ENCODE data around the gene MAD1L1.

The MAD1L1 gene

DNA sequence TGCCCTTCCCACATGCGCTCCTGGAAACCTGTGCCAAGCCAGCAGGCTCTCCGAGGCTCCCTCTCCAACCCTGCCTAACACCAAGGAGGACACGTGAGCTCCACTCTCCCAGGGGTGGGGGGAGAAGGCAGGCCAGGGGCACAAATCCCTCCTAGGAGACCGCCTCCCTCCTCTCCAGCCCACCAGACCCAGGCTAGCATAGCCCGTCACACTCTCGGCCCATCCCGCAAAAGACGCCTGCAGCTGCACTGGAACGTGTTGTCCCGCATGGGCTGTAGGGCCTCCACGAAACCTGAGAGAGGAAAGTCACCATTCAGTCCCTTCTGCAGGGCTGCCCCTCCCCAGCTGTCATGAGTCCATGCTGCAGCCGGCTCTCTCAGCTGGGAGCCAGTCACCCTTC lies 126.3 kb downstream of the MAD1L1 start:
- no peaks in the 10 kb centered on the region for H3K27me3 ChIP-seq (replicated peaks; ENCODE audit: control insufficient read depth, insufficient read depth, low read length, poor library complexity, severe bottlenecking)
- H3K27ac ChIP-seq (ENCODE audit: insufficient read depth, low read length, poor library complexity, severe bottlenecking), result no peak overlapping the region
- H3K4me3 ChIP-seq (ENCODE audit: insufficient read depth, low read depth, low read length, poor library complexity, severe bottlenecking), result no peak overlapping the region
- no peaks in the 10 kb centered on the region for H3K9me3 ChIP-seq (ENCODE audit: control insufficient read depth, low read length)
- H3K4me1 ChIP-seq (ENCODE audit: control insufficient read depth, insufficient read depth, low read length, poor library complexity, severe bottlenecking), result peaks cover 11% of the 10 kb centered on the region
- no peaks in the 10 kb centered on the region for H3K36me3 ChIP-seq (ENCODE audit: control insufficient read depth, insufficient read depth, low read length)
- DNase-seq, result no peak

DNA sequence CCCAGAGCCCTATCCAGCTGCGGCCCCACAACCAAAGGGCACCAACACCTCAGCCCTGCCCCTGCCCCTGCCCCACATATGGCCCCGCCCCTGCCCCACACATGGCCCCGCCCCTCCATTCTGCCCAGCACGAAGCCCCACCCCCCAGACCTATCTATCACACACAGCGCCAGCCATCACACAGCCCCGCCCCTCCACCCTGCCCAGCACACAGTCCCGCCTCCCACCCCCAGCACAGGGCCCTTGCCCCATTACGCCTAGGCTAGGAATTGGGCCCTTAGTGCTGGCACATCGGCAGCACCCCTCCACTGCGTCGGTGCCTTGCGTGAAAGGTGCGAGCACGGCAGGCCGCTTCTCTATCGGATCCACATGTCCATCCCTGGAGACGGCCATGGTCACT lies 126.8 kb downstream of the MAD1L1 start:
- H3K4me1 ChIP-seq (ENCODE audit: control insufficient read depth, insufficient read depth, low read length, poor library complexity, severe bottlenecking), result peaks cover 11% of the 10 kb centered on the region
- H3K27ac ChIP-seq (ENCODE audit: insufficient read depth, low read length, poor library complexity, severe bottlenecking), result no peak overlapping the region
- no peaks in the 10 kb centered on the region for H3K9me3 ChIP-seq (ENCODE audit: control insufficient read depth, low read length)
- no peak overlapping the region for H3K4me3 ChIP-seq (ENCODE audit: insufficient read depth, low read depth, low read length, poor library complexity, severe bottlenecking)
- no peaks in the 10 kb centered on the region for H3K27me3 ChIP-seq (replicated peaks; ENCODE audit: control insufficient read depth, insufficient read depth, low read length, poor library complexity, severe bottlenecking)
- no peak for DNase-seq
- H3K36me3 ChIP-seq (ENCODE audit: control insufficient read depth, insufficient read depth, low read length), result no peaks in the 10 kb centered on the region

DNA sequence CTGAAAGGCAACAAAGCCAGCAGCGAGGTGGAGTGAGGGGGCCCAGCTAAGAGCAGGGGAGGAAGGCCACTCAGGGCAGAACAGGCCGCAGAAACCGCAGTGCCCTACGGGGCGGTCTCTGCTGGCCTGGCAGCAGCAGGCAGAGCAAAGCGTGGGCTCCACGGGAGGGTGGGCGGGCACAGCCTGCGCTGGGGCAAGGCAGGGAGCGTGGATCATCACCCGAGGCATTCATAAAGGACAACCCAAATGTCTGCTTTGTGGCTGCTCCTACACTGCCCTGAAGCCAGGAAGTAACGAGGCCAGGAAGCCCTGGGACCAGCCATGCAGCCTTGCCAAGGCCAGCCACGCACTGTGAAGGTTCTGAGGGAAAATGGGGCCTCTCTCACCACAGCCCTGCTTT lies 127.5 kb downstream of the MAD1L1 start:
- Histone ChIP-seq H3K9me3 (ENCODE audit: control insufficient read depth, low read length) (no peaks in the 10 kb centered on the region), H3K27ac (ENCODE audit: insufficient read depth, low read length, poor library complexity, severe bottlenecking) (no peak overlapping the region), H3K4me3 (ENCODE audit: insufficient read depth, low read depth, low read length, poor library complexity, severe bottlenecking) (no peak overlapping the region), H3K27me3 (replicated peaks; ENCODE audit: control insufficient read depth, insufficient read depth, low read length, poor library complexity, severe bottlenecking) (no peaks in the 10 kb centered on the region), H3K4me1 (ENCODE audit: control insufficient read depth, insufficient read depth, low read length, poor library complexity, severe bottlenecking) (peaks cover 11% of the 10 kb centered on the region), H3K36me3 (ENCODE audit: control insufficient read depth, insufficient read depth, low read length) (no peaks in the 10 kb centered on the region)
- no peak for DNase-seq

DNA sequence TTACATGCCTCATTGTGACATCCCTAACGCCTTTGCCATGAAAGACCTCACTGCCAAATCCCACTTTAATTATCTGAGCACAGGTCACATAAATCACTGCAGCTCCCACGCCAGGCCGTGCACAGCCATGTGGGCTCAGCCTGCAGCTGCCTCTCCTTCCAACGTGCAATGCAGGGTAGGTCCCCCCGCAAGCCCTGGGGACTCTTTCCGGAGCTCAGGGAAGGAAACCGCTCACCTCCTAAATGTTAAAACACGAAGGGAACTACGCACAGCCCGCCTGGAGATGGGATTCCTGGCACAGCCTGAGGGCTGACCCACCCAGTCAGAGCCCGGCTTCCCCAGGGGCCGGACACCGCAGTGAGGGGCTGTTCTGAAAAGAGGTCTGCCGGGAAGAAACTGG lies 128.0 kb downstream of the MAD1L1 start:
- Histone ChIP-seq H3K27me3 (replicated peaks; ENCODE audit: control insufficient read depth, insufficient read depth, low read length, poor library complexity, severe bottlenecking) (no peaks in the 10 kb centered on the region), H3K4me1 (ENCODE audit: control insufficient read depth, insufficient read depth, low read length, poor library complexity, severe bottlenecking) (peaks cover 13% of the 10 kb centered on the region), H3K36me3 (ENCODE audit: control insufficient read depth, insufficient read depth, low read length) (no peaks in the 10 kb centered on the region), H3K27ac (ENCODE audit: insufficient read depth, low read length, poor library complexity, severe bottlenecking) (no peak overlapping the region), H3K4me3 (ENCODE audit: insufficient read depth, low read depth, low read length, poor library complexity, severe bottlenecking) (no peak overlapping the region), H3K9me3 (ENCODE audit: control insufficient read depth, low read length) (no peaks in the 10 kb centered on the region)
- DNase-seq, result no peak

DNA sequence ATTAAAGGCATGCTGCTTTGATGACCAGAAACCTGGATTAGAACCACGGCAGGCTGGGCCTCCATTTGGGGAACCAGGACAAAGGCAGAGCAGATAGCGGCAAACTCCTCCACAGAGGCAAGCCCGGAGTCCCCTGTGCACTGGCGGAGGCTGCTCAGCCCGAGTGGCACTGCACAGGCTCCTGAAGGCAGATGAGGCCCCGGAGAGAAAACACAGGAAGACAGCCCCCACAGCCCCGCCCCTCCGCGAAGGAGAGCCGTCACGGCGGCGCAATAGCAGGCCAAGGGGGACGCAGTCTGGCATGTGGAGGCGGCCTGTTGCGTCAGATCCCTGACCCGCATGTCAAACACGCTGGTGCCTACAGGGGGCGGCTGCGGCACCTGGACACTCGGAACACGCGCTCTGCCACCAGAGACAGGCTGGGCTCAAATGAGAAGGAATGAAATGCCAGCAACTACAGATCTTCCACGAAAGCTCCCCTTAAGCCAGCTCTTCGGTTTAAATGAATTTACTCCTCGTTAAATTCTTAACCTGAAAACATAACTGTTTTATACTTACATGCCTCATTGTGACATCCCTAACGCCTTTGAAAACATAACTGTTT lies 128.5 kb downstream of the MAD1L1 start:
- H3K9me3 ChIP-seq (ENCODE audit: control insufficient read depth, low read length), result no peaks in the 10 kb centered on the region

DNA sequence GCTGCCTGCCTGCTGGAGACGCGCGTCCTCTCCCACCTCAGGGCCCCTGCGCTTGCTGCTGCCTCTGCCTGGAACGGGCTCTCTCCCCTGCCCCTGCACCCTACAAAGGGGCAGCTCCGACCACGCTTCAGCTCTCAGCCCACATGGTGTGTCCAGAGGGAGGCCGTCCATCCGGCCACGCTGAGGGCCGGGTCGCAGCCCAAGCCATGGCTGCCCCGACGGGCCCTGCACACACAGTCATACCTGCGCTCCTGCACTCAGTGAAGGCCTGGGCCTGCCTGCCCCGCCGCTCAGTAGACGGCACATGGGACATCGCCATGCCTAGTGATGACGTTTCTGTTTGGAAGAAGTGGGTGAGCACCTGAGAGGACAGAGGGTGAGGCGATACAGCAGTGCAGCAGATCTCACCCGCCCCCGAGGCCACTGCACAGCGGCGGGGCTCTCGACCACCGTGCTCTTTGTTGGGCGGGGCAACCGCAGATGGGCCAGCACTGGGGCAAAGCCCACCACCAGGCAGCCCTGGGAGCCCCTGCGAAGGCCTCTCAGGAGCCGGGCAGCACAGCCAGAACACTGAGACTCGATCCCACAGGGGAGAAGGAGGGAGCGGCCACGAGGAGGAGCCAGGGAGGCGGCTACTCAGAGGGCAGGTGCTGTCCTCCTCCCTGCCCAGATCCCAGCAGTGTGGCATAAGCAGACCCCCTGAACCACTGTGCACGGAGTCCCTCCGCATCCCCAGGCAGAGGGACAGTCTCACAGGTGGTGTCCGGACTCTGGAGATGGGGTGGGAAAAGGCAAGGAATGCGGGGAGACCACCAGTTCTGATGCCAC lies 129.5 kb downstream of the MAD1L1 start:
- H3K27ac ChIP-seq (ENCODE audit: insufficient read depth, low read length, poor library complexity, severe bottlenecking), result no peak overlapping the region
- no peaks in the 10 kb centered on the region for H3K27me3 ChIP-seq (replicated peaks; ENCODE audit: control insufficient read depth, insufficient read depth, low read length, poor library complexity, severe bottlenecking)
- no peaks in the 10 kb centered on the region for H3K36me3 ChIP-seq (ENCODE audit: control insufficient read depth, insufficient read depth, low read length)
- DNase-seq, result no peak
- H3K4me3 ChIP-seq (ENCODE audit: insufficient read depth, low read depth, low read length, poor library complexity, severe bottlenecking), result no peak overlapping the region
- H3K4me1 ChIP-seq (ENCODE audit: control insufficient read depth, insufficient read depth, low read length, poor library complexity, severe bottlenecking), result peaks cover 19% of the 10 kb centered on the region
- no peaks in the 10 kb centered on the region for H3K9me3 ChIP-seq (ENCODE audit: control insufficient read depth, low read length)

More for the DNA sequence above, 128.5 kb downstream of the MAD1L1 start:
- H3K4me1 ChIP-seq (ENCODE audit: control insufficient read depth, insufficient read depth, low read length, poor library complexity, severe bottlenecking), result peaks cover 14% of the 10 kb centered on the region
- no peak overlapping the region for H3K4me3 ChIP-seq (ENCODE audit: insufficient read depth, low read depth, low read length, poor library complexity, severe bottlenecking)
- peak; percentile 16 to 32 (median 19) for DNase-seq
- no peaks in the 10 kb centered on the region for H3K36me3 ChIP-seq (ENCODE audit: control insufficient read depth, insufficient read depth, low read length)
- no peak overlapping the region for H3K27ac ChIP-seq (ENCODE audit: insufficient read depth, low read length, poor library complexity, severe bottlenecking)
- no peaks in the 10 kb centered on the region for H3K27me3 ChIP-seq (replicated peaks; ENCODE audit: control insufficient read depth, insufficient read depth, low read length, poor library complexity, severe bottlenecking)

DNA sequence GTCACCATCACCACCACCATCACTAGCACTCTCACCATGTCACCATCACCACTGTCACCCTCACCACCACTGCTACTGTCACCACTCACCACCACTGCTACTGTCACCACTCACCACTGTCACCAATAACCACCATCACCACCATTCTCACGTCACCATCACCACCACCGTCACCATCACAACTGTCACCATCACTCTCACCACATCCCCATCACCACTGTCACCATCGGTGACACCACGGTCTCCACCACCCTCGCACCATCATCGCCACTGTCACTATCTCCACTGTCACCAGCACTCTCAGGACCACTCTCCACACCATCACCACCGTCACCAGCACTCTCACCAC lies 130.4 kb downstream of the MAD1L1 start:
- H3K27ac ChIP-seq (ENCODE audit: insufficient read depth, low read length, poor library complexity, severe bottlenecking), result no peak overlapping the region
- no peaks in the 10 kb centered on the region for H3K27me3 ChIP-seq (replicated peaks; ENCODE audit: control insufficient read depth, insufficient read depth, low read length, poor library complexity, severe bottlenecking)
- no peaks in the 10 kb centered on the region for H3K9me3 ChIP-seq (ENCODE audit: control insufficient read depth, low read length)
- H3K36me3 ChIP-seq (ENCODE audit: control insufficient read depth, insufficient read depth, low read length), result no peaks in the 10 kb centered on the region
- no peak for DNase-seq
- H3K4me3 ChIP-seq (ENCODE audit: insufficient read depth, low read depth, low read length, poor library complexity, severe bottlenecking), result no peak overlapping the region
- peaks cover 19% of the 10 kb centered on the region for H3K4me1 ChIP-seq (ENCODE audit: control insufficient read depth, insufficient read depth, low read length, poor library complexity, severe bottlenecking)

DNA sequence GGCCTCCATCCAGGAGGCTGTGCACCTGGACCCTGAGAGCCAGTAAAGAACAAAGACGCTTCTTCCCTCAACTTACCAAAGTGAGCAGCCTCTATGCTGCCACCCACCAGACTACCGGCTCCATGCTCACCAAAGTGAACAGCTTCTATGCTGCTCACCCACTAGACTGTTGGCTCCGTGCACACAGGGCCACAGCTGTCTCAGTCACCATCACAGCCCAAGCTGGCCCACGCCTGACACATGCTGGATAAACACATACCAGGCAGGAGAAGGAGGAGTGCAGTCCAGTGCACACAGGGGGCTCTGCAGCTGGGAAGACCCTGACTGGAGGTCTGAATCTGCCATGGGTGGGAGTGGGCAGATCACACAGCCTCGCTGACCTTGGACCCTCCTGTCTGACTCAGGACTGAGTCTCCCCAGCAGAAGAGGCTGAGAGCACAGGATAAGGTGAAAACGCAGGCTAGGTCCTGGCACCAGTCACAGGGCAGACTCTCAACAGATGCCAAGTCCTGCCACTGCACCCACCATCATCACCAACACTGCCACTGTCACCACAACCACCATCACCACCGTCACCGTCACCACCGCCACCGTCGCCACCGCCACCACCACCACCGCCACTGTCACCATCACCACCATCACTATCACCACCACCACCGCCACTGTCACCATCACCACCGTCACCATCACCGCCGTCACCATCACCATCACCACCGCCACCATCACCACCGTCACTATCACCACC lies 130.9 kb downstream of the MAD1L1 start:
- Histone ChIP-seq H3K4me1 (ENCODE audit: control insufficient read depth, insufficient read depth, low read length, poor library complexity, severe bottlenecking) (peaks cover 19% of the 10 kb centered on the region), H3K27ac (ENCODE audit: insufficient read depth, low read length, poor library complexity, severe bottlenecking) (no peak overlapping the region), H3K4me3 (ENCODE audit: insufficient read depth, low read depth, low read length, poor library complexity, severe bottlenecking) (no peak overlapping the region), H3K27me3 (replicated peaks; ENCODE audit: control insufficient read depth, insufficient read depth, low read length, poor library complexity, severe bottlenecking) (no peaks in the 10 kb centered on the region), H3K36me3 (ENCODE audit: control insufficient read depth, insufficient read depth, low read length) (no peaks in the 10 kb centered on the region), H3K9me3 (ENCODE audit: control insufficient read depth, low read length) (no peaks in the 10 kb centered on the region)
- DNase-seq, result no peak

DNA sequence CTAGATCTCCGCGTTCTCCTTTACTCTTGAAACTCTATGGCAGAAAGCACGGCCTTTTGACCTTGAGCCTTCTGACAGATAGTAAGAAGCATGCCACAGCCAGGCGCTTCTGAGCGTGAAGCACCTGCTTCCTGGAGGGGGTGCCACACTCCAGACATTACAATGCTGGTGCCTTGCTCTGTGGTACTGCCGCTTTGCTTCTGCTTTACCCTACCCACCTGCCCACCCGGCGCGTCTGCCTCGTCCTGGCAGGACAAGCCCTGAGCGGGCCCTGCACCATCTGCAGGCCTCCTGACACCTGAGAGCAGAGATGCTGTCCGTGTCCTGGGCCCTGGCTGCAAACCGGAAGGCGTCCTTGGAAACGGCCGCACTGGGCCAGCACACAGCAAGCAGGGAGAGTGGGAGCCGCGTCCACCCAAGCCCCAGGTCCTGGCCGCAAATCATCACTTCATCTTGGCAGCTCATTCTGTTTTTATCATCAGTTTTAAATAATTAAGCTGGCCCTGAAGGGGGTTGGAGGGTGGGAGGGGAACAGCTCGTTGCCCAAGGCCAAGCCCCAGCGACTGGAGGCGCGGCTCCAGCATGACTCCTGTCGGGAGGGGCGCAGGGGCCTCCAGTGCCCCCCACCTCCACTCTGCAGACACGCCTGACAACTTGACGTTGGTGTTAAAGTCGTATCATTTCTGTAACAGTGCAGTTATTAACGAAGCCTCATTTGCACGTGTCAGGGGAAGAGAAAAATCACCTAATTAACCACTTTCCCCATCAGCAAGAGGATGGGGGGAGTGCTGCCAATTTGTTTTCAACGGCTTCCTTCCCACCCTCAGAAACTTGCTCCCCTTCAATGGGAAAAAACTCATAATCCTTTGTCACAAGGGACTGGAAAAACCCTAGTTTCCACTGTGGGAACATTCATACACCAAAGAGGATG lies 132.2 kb downstream of the MAD1L1 start:
- no peaks in the 10 kb centered on the region for H3K36me3 ChIP-seq (ENCODE audit: control insufficient read depth, insufficient read depth, low read length)
- H3K4me3 ChIP-seq (ENCODE audit: insufficient read depth, low read depth, low read length, poor library complexity, severe bottlenecking), result no peak overlapping the region
- H3K9me3 ChIP-seq (ENCODE audit: control insufficient read depth, low read length), result no peaks in the 10 kb centered on the region
- no peak for DNase-seq
- no peak overlapping the region for H3K27ac ChIP-seq (ENCODE audit: insufficient read depth, low read length, poor library complexity, severe bottlenecking)
- peaks cover 19% of the 10 kb centered on the region for H3K4me1 ChIP-seq (ENCODE audit: control insufficient read depth, insufficient read depth, low read length, poor library complexity, severe bottlenecking)
- H3K27me3 ChIP-seq (replicated peaks; ENCODE audit: control insufficient read depth, insufficient read depth, low read length, poor library complexity, severe bottlenecking), result no peaks in the 10 kb centered on the region

Data from effector memory CD4-positive, alpha-beta T cell (primary cell).